GM12878 (cell line): ENCODE results near the gene RUVBL2. TPM values are rescaled to one million over a fixed set of nuclear protein-coding genes. Genes with fewer than 3 reads are reported as not detected.

Source experiments
- ATAC-seq: fragments of 200-7000 bp; cut with Tn5 transposase; 3 replicates; pipeline ENCODE4 v1.9.1; 2020; ENCODE audit warnings: mild to moderate bottlenecking, moderate library complexity
- BruUV-seq: library from RNA; stranded (reverse); fragments of 400-500 nt; replicated peaks from 2 replicates; lab custom pipeline; 2021; lab: Mats Ljungman, UMichigan
- CTCF ChIA-PET: fragments of 300-600 bp; sonication (Branson Sonifier 250); formaldehyde crosslinking; extraction: SDS; loops from one replicate; lab custom pipeline; 2021; ENCODE audit warnings: inconsistent platforms; lab: Yijun Ruan, JAX
- POLR2A ChIA-PET: fragments of 350-600 bp; formaldehyde crosslinking; extraction: SDS; loops from one replicate; lab custom pipeline; 2021; ENCODE audit warnings: inconsistent platforms; lab: Charles Lee
- RAD21 ChIA-PET: fragments of 300-600 bp; sonication (Branson Sonifier 250); formaldehyde crosslinking; loops from one replicate; lab custom pipeline; 2023; ENCODE audit warnings: antibody characterized with exemption; ENCODE audit not compliant: unreplicated experiment; lab: Charles Lee
- SMC1A ChIA-PET: fragments of 300-600 bp; sonication (Branson Sonifier 250); formaldehyde crosslinking; loops from one replicate; lab custom pipeline; 2023; ENCODE audit not compliant: unreplicated experiment, uncharacterized antibody; lab: Charles Lee
- DNase-seq: peaks from one replicate; pipeline ENCODE4 v3.0.0-alpha.2; 2011; ENCODE audit warnings: low read depth, low spot score
- FAIRE-seq: peaks from 3 replicates; lab custom pipeline; 2011; peaks lifted over from hg19 to GRCh38; lab: Jason Lieb, UNC
- H2AFZ ChIP-seq: 2 replicates; pipeline ENCODE4 v1.6.0; 2011; ENCODE audit warnings: low read depth, low read length, control low read depth; ENCODE audit not compliant: control insufficient read depth
- H3K27ac ChIP-seq: 2 replicates; pipeline ENCODE4 v1.5.1; 2011; ENCODE audit warnings: control low read depth; ENCODE audit not compliant: control insufficient read depth, insufficient read depth
- H3K27me3 ChIP-seq, 2 experiments: replicated peaks in 1 of 2; 2 replicates each; pipeline versions ENCODE4 v1.6.0 to v1.6.1; 2011; ENCODE audit warnings: low read length in 1 of 2; ENCODE audit not compliant: control insufficient read depth in 2 of 2, insufficient read depth in 2 of 2
- H3K36me3 ChIP-seq, 2 experiments: 2 replicates each; pipeline ENCODE4 v1.5.1; 2011; ENCODE audit warnings: low read length in 1 of 2; ENCODE audit not compliant: control insufficient read depth in 2 of 2, insufficient read depth in 2 of 2
- H3K4me1 ChIP-seq: 2 replicates; pipeline ENCODE4 v1.6.1; 2011; ENCODE audit warnings: mild to moderate bottlenecking, low read length, moderate library complexity, mixed read lengths; ENCODE audit not compliant: control insufficient read depth, insufficient read depth
- H3K4me2 ChIP-seq: 2 replicates; pipeline ENCODE4 v1.6.0; 2011; ENCODE audit warnings: control low read depth; ENCODE audit not compliant: control insufficient read depth, insufficient read depth
- H3K4me3 ChIP-seq: fragments of 200-600 bp; sonication (generic); 2 replicates; pipeline ENCODE4 v1.5.1; 2016
- H3K79me2 ChIP-seq: 2 replicates; pipeline ENCODE4 v1.6.0; 2011; ENCODE audit warnings: low read length; ENCODE audit not compliant: control insufficient read depth, insufficient read depth
- H3K9ac ChIP-seq: 2 replicates; pipeline ENCODE4 v1.8.0; 2011; ENCODE audit warnings: low read length, control low read depth, mixed read lengths; ENCODE audit not compliant: control insufficient read depth, insufficient read depth
- H3K9me3 ChIP-seq: replicated peaks from 3 replicates; pipeline ENCODE4 v1.5.1; 2011; ENCODE audit warnings: mild to moderate bottlenecking, low read length; ENCODE audit not compliant: control insufficient read depth, insufficient read depth
- H4K20me1 ChIP-seq: 2 replicates; pipeline ENCODE4 v1.6.0; 2011; ENCODE audit not compliant: control insufficient read depth, insufficient read depth
- ASH2L ChIP-seq: fragments of 300-600, 200-600 bp; sonication (generic); IDR thresholded peaks from 2 replicates; pipeline ENCODE4 v1.6.1; 2017; ENCODE audit warnings: low read depth, mild to moderate bottlenecking, borderline replicate concordance
- BHLHE40 ChIP-seq, 2 experiments: fragments of 450-650 bp in 1 of 2; IDR thresholded peaks; 2 replicates each; pipeline ENCODE4 v1.6.1; 2011 to 2017; ENCODE audit warnings: low read depth in 2 of 2, borderline replicate concordance in 1 of 2, improper control_type of control experiment in 1 of 2, low read length in 1 of 2, mild to moderate bottlenecking in 1 of 2
- BMI1 ChIP-seq: fragments of 450-650 bp; IDR thresholded peaks from 2 replicates; pipeline ENCODE4 v1.6.1; 2016; ENCODE audit warnings: mild to moderate bottlenecking, moderate library complexity, borderline replicate concordance
- BRCA1 ChIP-seq: IDR thresholded peaks from 2 replicates; pipeline ENCODE4 v1.6.1; 2011; ENCODE audit warnings: low read depth, low read length, improper control_type of control experiment
- CREM ChIP-seq: IDR thresholded peaks from 2 replicates; pipeline ENCODE4 v1.6.1; 2014; ENCODE audit warnings: antibody characterized with exemption, low read depth
- EGR1 ChIP-seq, 2 experiments: IDR thresholded peaks; 1 replicate in 1 of 2; 2 replicates in 1 of 2; pipeline ENCODE4 v1.6.1; 2011 to 2012; ENCODE audit warnings: low read depth in 2 of 2, low read length in 2 of 2, borderline replicate concordance in 1 of 2, mild to moderate bottlenecking in 1 of 2, moderate library complexity in 1 of 2
- GABPA ChIP-seq: IDR thresholded peaks from 2 replicates; pipeline ENCODE4 v1.6.1; 2014; ENCODE audit warnings: antibody characterized with exemption, low read depth, mild to moderate bottlenecking, inconsistent platforms
- IRF4 ChIP-seq: IDR thresholded peaks from 2 replicates; pipeline ENCODE4 v1.6.1; 2011; ENCODE audit warnings: low read depth, low read length
- KLF5 ChIP-seq: fragments of 450-650 bp; IDR thresholded peaks from 2 replicates; pipeline ENCODE4 v1.6.1; 2014; ENCODE audit warnings: mild to moderate bottlenecking; ENCODE audit not compliant: partially characterized antibody
- NFYA ChIP-seq: IDR thresholded peaks from 2 replicates; pipeline ENCODE4 v1.6.1; 2011; ENCODE audit warnings: low read depth, mild to moderate bottlenecking, low read length, improper control_type of control experiment, borderline replicate concordance
- RAD21 ChIP-seq: IDR thresholded peaks from 2 replicates; pipeline ENCODE4 v1.6.1; 2011; ENCODE audit warnings: mild to moderate bottlenecking, low read depth, low read length, moderate library complexity; ENCODE audit not compliant: insufficient read depth
- RCOR1 ChIP-seq: conservative IDR thresholded peaks from 2 replicates; pipeline ENCODE4 v1.6.1; 2012; ENCODE audit warnings: low read depth, low read length, improper control_type of control experiment
- RFX5 ChIP-seq: IDR thresholded peaks from 2 replicates; pipeline ENCODE4 v1.6.1; 2011; ENCODE audit warnings: low read depth, low read length, improper control_type of control experiment
- RUNX3 ChIP-seq: IDR thresholded peaks from 2 replicates; pipeline ENCODE4 v1.6.1; 2012; ENCODE audit warnings: low read length, inconsistent platforms
- SIN3A ChIP-seq: IDR thresholded peaks from 2 replicates; pipeline ENCODE4 v1.6.1; 2012; ENCODE audit warnings: low read depth, low read length, improper control_type of control experiment
- TARDBP ChIP-seq: IDR thresholded peaks from 2 replicates; pipeline ENCODE4 v1.6.1; 2016; ENCODE audit warnings: borderline replicate concordance
- USF1 ChIP-seq: IDR thresholded peaks from 2 replicates; pipeline ENCODE4 v1.6.1; 2011; ENCODE audit warnings: borderline replicate concordance, low read depth, mild to moderate bottlenecking, moderate library complexity, mixed read lengths, low read length; ENCODE audit not compliant: insufficient read depth; ENCODE audit errors: extremely low read length
- WRNIP1 ChIP-seq: IDR thresholded peaks from 2 replicates; pipeline ENCODE4 v1.6.1; 2011; ENCODE audit warnings: low read depth, low read length, improper control_type of control experiment, borderline replicate concordance
- YY1 ChIP-seq: IDR thresholded peaks from 2 replicates; pipeline ENCODE4 v1.6.1; 2011; ENCODE audit warnings: low read depth, mild to moderate bottlenecking, low read length
- ZNF207 ChIP-seq: fragments of 450-650 bp; IDR thresholded peaks from 2 replicates; pipeline ENCODE4 v1.6.1; 2014; ENCODE audit warnings: antibody characterized with exemption, mild to moderate bottlenecking, borderline replicate concordance
- ZNF622 ChIP-seq: fragments of 450-650 bp; IDR thresholded peaks from 2 replicates; pipeline ENCODE4 v1.6.1; 2017; ENCODE audit warnings: mild to moderate bottlenecking, inconsistent platforms
- WGBS: methylation state at CpG from one replicate; pipeline ENCODE4 v1.1.6; 2016; ENCODE audit warnings: low lambda C conversion rate; ENCODE audit not compliant: insufficient replicate concordance, insufficient coverage; ENCODE audit errors: missing lambda C conversion rate; 5-methylcytosine and 5-hydroxymethylcytosine counted together
- in situ Hi-C: fragments of 300-500 bp; cut with MboI; formaldehyde crosslinking; loops from 9 replicates; pipeline ENCODE4 v1.14.3; 2018; ENCODE audit warnings: mixed read lengths
- intact Hi-C: fragments of 100-400 bp; cut with micrococcal nuclease; formaldehyde crosslinking; loops from one replicate; pipeline ENCODE4 v1.14.2; 2022; ENCODE audit not compliant: unreplicated experiment
- polyA plus RNA-seq, 11 experiments: library from polyadenylated mRNA; depleted of rRNA in 4 of 11; unstranded in 6 of 11; stranded (reverse) in 5 of 11; fragments of >200 nt; fragmentation: Nextera tagmentation in 4 of 11; fragmentation: Illumina TruSeq in 1 of 11; extraction: Ambion mirVana in 4 of 11; extraction: Trizol in 1 of 11; gene quantifications; 1 replicate in 1 of 11; 2 replicates in 10 of 11; pipeline versions ENCODE4 v1.2.1 to v1.2.3, GENCODE V29; 2011 to 2016; ENCODE audit warnings: inconsistent platforms in 2 of 11, missing spikeins in 2 of 11, low read depth in 1 of 11
- total RNA-seq, 4 experiments: library from RNA; depleted of rRNA in 3 of 4; stranded (reverse); fragments of >200 nt in 3 of 4; fragmentation: Illumina TruSeq in 1 of 4; extraction: Trizol in 1 of 4; gene quantifications; 2 replicates each; pipeline versions ENCODE4 v1.2.1 to v1.2.3, GENCODE V29; 2013 to 2021
- TF ChIP-seq, protein P1 (sequence below): IDR thresholded peaks from 2 replicates; pipeline ENCODE4 v1.6.1; 2011; ENCODE audit warnings: low read depth, low read length, improper control_type of control experiment, borderline replicate concordance

The RUVBL2 gene
- total and polyA plus RNA-seq, 10 of the 15 experiments (the other 5 are each of a cell fraction or from before 2014, with no cell fraction given): 33.8 to 224 (median 125) TPM

- TF ChIP-seq USF1 (no peak), IRF4 (no peak), YY1 (no peak)
These were observed 23.5 kb downstream of the RUVBL2 start, which contains the start of gene LHB (continued) for GRCh38 chr19:49017041-49017665.

DNA sequence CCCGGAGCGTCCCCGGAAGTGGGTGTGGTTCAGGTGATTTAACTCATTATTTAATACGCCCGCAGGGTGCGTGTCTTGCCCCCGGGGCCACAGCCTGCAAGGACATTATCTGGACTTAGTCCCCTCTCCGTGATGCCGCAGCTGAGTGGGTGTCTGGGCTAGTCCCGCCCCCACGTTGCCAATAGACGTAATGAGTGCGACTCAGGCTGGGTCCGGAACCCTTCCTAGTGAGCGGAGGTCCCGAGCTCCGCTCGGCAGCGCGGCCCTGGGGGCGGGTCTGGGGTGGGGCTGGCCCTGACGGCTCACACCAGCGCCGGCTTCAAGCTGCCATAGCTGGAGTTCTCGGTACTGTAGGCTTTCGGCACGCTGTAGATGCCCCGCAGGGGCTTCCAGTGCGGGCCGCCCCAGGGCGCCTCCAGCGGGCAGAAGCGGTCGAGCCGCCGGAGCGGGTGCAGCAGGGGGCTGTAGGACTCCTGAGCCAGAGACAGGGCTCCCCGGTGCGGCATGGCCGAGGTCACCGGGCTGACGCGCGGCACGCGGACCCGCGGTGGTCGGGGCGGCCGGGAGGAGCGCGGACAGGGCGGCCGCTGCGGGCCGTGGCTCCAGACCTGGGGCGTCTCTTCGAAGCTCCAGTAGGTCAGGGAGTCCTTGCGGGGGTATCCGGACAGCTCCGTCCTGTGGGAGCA lies 24.1 kb downstream of the RUVBL2 start:
- in situ Hi-C loops: no loop called here
- no peak overlapping the region for H3K9ac ChIP-seq
- peak overlapping the region; percentile 58; the same call in 1 of the 2 replicates for H3K4me3 ChIP-seq
- H2AFZ ChIP-seq: no peak overlapping the region
- H3K4me2 ChIP-seq: peak overlapping the region; percentile 82
- CTCF ChIA-PET: interaction anchor here (0.8 to 3.1 kb wide), 4 partner anchors 20 to 89 kb away, joined by 3 to 14 read pairs (median 4); partner anchors contain the start of genes GYS1 and RUVBL2
- no peak overlapping the region for H3K27ac ChIP-seq
- SMC1A ChIA-PET: no interaction called here
- RAD21 ChIA-PET: no interaction called here
- no peaks in the 10 kb centered on the region for H4K20me1 ChIP-seq
- intact Hi-C loops: no loop called here
- H3K79me2 ChIP-seq: no peaks in the 10 kb centered on the region
- H3K27me3 ChIP-seq: no peaks in the 10 kb centered on the region
- FAIRE-seq (no peak), ATAC-seq (peak; percentile 91), DNase-seq (no peak)
- H3K4me1 ChIP-seq: peaks cover 15% of the 10 kb centered on the region
- BruUV-seq: no TSS peak
- WGBS: 2% methylated on average over 52 of the region's 62 CpGs
- no peaks in the 10 kb centered on the region for H3K9me3 ChIP-seq
- POLR2A ChIA-PET: no interaction called here
- peaks cover 0 to 6% of the 10 kb centered on the region in 2 experiments; a peak in 2 of 4 replicates for H3K36me3 ChIP-seq
- TF ChIP-seq GABPA (no peak), SIN3A (no peak), CREM (peak; percentile 43; the same call in 1 of the 2 replicates), IRF4 (no peak), RFX5 (no peak), ZNF207 (no peak), NFYA (no peak), ASH2L (no peak), WRNIP1 (no peak), RUNX3 (0 out of 2 replicates have a peak, but pooled peaks have one; percentile 7), EGR1 (IDR thresholded peaks at IDR 0.05; ENCODE audit: borderline replicate concordance in 1 of 2, low read depth in 2 of 2, low read length in 2 of 2) (peak in 1 of 2 experiments; percentile 62; a peak in 1 of 3 replicates), KLF5 (no peak), BMI1 (no peak), RAD21 (0 out of 2 replicates have a peak, but pooled peaks have one; percentile 14), BRCA1 (no peak), TARDBP (peak; percentile 67; the same call in 1 of the 2 replicates), ZNF622 (no peak), BHLHE40 (IDR thresholded peaks at IDR 0.05; ENCODE audit: borderline replicate concordance in 1 of 2, low read depth in 2 of 2, low read length in 1 of 2) (peak in 1 of 2 experiments; percentile 33; a peak in 1 of 4 replicates), RCOR1 (no peak)
- TF ChIP-seq, protein P1, sequence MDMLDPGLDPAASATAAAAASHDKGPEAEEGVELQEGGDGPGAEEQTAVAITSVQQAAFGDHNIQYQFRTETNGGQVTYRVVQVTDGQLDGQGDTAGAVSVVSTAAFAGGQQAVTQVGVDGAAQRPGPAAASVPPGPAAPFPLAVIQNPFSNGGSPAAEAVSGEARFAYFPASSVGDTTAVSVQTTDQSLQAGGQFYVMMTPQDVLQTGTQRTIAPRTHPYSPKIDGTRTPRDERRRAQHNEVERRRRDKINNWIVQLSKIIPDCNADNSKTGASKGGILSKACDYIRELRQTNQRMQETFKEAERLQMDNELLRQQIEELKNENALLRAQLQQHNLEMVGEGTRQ: no peak
